GM04503 (cell line): ENCODE results near the gene BMP7.
"Not testable (repeated sequence)": the region's sequence is repeated elsewhere in the genome, so short reads cannot be mapped to it uniquely, and the experiment has no call there.

Source experiments
- DNase-seq: peaks from one replicate; pipeline ENCODE4 v3.0.0-alpha.2; 2012; ENCODE audit warnings: low read depth

BMP7 gene

DNA sequence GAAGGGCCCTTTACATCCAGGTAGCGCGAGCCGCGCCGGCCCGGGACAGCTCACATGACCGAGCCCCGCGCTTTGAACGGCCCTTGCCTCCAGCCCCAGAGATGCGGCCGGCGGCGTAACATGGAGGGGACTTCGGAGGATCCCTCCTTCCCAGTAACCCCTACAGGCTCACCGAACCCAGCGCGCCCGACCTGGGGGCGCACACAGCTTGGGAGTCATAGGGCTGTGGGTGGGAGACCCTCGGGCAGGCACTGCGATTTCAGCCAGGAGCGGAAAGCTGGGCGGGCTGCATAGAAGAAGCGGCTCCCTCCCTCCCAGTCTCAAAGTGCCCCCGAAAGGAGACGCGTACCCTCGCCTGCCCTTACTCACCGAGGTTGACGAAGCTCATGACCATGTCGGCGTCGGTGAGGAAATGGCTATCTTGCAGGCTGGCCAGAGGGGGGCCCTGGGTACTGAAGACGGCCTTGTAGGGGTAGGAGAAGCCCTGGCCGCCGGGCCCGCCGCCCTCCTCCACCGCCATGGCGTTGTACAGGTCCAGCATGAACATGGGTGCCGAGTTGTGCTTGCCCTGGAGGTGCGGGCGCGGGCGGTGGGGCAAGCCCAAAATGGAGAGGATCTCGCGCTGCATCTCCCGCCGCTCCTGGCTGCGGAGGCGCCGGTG is 975 bp downstream of the BMP7 start:
- no peak for DNase-seq

DNA sequence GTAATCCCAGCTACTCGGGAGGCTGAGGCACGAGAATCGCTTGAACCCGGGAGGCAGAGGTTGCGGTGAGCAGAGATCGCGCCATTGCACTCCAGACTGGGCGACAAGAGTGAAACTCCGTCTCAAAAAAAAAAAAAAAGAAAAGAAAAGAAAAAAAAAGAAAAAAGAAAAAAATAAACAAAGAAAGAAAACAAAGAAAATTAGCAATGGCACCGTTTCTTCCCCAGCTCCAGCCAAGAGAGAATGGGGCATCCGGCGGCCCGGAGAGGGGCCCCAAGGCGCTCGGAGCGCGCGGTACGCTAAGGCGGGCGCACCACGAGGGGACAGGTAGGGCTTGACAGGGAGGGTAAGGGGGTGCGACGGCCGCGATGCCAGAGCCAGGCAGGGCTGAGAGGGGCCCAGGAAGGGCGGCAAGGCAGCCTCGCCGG is 1.5 kb downstream of the BMP7 start:
- not testable (repeated sequence) for DNase-seq

DNA sequence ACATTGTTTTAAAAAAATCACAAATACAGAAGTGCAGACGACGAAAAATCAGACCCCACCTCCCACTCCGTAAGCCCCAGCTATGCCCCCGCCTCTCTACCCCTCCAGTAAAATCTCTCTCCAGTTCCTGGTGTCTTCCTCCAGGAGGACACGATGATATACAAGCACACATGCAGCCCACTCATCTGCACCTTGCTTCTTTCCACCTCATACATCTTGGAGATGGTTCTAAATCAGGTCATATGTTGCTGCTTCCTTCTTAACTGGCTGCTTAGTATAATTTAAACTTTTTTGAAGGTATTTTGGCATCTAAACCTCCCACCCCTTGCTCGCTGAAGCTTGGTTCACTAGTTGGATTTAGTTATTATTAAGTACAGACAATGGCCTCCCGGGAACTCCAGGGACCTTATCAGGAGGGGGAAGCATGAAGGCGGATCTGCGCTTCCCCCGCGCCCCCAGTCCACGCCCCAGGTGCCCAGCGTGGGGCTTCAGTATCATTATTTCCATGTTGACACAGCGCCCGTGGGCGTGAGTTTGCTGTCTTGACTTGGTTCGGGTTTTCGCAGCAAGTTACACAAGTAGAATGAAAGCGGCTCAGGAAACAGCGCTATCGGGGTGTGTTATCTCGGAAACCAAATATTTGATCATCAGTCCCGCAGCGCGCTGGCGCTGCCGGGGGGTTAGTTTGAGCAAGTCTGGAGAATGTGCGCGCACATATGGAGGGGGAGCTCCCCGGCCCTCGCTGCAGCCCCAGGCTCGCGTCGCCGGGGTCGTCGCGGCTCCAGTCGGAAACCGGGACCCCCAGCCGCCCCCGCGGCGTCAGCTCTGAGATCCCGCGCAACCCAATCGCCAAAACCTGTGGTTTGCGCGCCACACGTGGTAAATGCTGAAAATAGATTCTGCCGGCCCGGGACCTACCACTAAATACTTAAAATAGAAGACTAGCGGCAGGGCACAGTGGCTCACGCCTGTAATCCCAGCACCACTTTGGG is 2.3 kb downstream of the BMP7 start:
- no peak for DNase-seq

DNA sequence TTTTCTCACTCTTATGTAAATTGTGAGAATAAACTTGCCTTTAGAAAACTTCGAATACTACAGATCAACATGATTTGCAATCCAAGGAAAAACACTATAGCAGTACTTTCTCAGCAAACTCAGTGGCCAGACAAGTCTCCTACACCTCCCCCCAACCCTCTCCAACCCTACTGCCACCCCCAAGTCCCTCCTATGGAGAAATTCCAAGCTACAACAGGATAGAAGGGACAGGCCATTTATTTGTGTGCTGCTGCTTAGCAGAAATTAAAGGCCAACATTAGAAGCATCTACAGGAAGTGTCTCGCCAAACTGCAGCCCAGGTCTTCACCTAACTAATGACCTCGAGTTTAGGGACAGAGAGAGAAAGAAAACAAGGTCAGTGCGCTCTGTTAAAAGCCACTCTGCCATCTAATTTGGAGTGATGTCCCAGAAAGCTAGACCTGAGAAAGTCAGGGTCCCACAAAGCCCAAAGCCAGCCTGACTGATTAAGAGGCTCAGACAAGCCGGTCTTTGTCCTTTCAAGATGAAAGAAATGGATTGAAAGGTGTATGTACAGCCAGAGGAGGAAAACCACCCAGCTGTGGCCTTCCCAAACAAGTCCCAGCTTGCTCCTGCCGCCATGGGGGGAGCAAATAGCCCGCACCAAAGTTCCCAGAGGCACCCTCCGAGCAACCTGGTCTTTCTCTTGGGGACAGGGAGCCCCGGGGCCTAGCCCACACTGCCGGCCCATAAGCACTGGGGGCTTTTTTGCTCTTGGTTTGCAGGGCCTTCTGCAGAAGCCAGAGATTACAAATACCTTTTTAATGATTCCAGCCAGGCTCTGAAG is 3.4 kb downstream of the BMP7 start:
- DNase-seq: no peak

DNA sequence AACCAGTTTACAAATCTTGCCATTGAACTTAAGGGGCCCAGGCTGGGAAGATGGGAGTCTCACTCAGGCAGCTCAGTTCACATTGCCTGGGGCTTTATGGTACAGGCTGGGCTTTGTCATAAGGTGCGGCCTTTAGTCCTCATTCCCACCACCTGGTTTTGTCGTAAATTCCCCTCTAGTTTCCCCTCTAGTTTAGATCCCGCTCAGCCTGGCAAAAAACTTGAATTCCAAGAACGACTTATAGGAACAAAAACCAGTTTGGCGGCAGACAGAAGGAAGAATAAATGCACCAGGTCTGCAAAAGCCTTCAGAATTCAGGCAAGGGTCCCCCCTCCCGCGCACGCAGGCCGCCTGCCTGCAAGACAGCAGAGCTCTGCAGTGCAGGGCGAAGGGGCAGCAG is 4.1 kb downstream of the BMP7 start:
- no peak for DNase-seq

DNA sequence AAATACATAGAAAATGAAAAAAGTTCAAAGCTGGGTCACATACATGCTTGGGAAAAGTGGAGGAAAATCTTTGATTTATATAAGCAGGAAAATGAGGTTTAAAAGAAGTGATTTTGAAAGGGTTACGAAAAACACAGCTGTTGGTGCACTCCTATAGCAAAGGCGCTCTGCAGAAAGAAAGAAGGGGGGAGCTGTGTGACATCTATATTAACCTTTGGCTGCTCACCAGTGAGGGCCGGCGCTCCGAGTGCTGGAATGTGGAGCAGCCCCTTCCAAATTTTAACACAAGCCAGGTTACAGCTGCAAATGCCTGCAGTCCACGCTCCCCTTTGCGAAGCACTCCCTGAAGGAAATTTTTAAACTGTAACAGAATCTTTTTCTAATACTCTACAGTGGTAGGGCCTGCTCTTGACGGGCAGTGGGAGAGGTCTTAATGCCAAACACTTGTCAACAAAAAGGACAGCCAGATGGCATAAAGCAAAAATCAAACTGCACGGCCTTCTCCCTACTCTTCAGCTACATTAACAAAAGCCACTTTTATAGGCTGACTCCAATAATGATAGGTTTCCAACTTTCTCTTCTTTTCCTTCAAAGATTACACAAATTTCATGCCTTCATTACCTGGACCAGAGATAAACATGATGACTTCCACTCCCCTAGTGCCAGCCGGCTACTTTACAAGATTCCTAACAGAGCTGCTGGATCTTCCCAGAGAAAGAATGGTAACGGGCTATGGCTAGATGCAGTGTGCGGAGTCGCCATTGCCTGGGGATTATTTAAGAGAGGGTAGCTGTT is 4.8 kb downstream of the BMP7 start:
- DNase-seq: no peak

DNA sequence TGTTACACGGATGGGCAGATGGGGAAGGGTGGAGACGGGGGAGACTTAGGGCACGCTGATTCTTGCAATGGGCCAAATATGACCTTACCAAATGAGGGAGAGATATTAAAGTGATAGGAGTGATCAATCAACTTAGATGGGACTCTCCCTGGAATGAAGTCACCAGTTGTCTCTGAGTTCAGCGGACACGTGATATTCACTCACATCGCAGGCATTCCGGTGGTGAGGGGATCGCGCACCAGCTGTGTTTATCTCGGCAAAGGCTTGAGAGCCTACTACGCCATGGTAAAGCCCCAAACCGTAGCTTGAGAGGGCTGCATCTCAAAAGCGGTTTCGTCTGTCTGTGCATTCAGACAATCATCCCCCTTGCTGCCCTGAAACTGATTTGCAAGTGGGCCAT is 5.5 kb downstream of the BMP7 start:
- no peak for DNase-seq

DNA sequence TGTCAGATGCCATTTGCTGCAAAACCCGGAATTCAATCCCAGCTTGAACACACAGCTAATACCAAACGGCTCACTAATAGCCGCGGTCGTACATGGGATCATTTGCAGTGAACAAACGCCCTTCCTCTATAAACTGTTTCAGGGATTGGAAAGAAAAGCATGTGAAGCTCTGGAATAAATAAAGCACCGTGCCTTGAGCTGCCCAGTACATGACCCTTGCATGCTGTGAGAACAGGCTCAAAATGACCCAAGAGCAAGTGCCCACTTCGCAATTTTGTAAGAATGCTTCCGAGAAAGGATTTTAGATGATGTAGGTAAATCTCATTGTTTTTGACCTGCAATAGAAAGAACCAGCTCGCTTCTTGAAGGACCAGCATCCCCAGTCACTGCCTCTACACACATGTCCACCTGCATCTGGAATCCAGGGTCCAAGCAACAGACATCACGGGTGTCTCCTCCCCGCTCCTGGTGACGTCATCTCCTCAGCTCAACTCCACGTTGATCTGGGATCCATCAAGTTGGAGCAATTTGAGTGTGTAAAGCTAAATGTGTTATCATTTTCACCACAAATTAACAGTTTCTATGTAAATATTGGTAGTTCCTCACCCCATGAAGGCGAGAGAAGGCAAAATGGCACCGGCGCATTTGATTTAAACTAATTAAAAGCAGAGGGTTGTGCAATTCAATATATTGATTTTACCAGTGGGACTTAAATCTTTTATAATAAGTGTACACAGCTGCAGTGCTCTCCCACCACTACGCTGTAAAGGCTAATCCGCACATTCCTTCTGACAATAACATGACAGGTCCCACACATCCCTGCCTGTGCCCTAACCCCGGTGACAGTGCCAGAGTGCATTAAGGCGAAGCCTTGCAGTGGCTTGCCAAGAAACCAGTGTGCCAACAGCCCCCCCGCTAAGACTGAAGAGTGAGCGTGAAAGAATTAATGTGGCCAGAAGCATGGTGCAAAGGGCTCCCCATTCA is 6.2 kb downstream of the BMP7 start:
- DNase-seq: no peak

DNA sequence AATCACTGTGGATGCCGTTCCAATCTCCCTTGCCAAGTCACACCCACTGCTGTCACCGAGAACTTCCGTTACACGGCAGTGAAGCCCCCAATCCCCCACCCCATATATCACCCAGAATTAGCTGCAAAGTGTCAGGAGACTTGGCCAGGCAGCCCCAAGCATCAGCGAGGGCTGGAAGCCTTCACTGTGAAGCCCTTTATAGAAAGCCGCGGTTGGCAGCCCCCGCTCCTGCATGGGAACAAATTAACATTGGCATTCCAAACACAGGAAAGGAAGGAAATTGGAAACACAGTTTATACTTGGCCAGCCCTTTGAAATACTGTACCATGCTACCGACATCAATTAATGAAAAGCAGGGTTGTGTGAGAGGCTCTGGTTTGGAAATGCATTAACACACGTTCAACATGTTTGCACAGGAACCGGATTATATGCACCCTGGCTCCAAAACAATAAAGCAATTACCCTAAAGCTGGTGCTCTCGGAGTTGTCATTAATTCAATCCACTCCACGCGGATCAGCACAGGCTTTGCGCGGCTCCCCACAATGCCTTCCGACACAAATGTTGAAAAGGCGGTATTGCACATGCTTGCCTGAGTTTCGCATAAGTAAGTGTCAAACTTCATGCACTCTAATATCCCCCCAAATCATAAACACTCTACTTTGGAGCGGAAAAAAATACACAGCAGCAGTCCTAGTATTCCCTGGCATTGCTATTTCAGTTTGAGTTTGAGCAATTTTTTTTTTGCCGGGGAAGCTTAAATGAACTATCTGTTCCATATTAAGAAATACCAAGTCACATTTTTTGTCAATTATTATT is 7.1 kb downstream of the BMP7 start:
- DNase-seq: no peak

DNA sequence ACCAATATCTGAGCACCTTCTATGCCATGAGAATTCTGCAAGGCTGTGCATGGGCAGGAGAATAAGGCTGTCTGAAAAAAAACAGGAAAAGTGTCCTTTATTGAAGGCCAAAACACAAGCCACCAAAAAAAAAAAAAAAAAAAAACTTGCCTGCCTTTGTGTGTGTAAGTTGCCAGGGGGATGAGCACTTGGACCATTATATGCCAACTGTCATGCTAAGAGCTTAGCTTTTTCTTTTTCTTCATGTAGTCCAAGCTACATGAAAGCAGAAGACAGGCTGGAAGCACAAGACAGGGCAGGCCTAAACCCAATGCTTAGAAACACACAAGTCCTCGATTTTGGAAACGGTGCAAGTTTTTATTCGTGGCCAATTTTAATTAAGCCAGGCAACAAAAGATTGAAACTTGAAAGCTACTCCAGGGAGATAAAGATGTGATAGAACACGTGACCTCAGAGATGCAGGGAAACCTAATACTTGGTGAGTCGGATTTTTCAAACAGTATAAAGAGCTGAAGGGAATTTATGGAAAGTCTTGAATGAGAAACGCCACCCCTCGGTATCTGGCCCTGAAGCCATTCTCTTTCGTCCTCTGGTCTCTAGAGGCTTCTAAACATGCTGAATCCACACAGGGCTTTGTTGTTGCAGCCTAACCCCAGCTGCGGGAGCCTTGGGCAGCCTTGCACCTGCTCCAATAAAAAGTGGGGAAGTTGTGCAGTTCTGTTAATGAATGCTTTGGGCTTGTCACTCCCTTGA is 8.6 kb downstream of the BMP7 start:
- no peak for DNase-seq

DNA sequence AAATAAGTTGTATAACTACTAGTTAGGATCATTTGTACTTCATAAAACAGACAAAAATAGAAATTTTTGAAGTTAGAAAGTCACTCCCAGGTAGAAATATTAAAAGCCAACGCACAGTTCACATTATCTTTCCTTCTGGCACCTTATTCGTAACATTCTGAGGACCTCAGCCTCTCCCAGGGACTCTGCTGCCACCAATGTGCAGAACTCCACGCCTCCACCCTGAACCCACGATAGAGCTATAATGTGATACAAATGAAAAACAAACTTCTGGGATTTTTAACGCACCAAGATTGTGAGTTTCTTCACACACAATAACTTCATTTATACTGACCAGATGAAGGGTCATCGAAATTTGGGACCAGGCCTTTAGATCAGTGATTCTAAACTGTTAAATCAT is 9.5 kb downstream of the BMP7 start:
- DNase-seq: no peak

DNA sequence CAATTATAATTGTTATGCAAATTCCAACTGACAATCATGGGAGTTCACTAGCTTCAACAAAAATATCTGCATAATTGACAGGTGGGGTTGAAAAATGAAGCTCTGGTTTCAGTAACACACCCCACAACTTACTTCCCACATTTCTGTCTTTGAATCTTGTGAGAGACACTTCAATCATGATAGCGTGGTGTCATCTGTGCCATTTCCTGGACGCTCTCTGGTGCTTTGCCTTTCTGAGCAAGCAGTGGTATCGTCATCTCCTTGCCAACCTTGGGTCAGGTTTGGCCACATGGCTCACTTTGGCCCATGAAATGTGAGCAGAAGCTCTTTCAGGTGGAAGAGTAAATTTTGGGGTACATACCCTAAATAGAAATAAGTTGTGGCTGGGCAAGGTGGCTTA is 10.2 kb downstream of the BMP7 start:
- no peak for DNase-seq

DNA sequence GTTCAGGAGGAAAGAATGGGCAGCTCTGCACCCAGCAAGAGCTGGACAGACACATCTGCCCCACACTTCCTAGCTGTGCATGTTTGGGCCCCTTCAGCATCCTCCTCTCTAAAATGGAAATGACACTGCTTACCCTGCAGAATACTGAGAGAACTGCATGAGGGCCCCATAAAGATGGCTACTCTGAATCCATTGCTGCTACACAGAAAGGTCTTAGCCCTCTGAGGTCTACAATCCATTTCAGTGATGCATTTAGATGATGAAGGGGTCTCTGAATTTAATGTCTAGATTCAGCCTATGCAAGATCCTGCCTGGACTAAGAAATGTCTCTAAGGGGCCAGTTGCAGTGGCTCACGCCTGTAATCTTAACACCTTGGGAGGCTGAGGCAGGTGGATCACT is 11.3 kb downstream of the BMP7 start:
- no peak for DNase-seq

DNA sequence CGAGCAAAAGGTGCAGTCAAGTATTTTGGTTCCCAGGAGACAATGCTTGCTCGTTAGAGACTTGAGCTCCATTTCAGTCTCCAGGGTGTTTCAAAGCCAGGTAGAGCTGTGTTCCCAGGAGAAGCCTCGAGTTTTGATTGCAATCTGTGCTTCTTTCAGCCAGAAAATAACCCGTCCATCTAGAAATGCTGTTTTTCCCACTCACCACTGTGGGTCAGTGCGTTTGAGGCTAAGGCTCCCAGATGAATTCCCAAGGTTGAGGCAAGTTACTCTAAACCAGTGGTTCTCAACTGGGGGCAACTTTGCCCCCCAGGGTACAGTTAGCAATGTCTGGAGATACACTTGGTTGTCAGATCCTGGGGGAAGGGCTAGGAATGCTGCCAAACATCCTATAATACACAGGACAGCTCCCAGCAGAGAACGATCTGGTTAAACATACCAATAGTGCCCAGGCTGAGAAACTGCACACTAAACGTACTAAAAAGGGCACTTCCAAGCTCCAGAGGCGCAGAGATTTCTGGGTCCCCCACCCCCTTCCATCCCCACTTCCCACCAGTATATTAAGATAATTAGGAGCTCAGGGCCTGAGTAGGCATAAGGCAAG is 13.8 kb downstream of the BMP7 start:
- no peak for DNase-seq

DNA sequence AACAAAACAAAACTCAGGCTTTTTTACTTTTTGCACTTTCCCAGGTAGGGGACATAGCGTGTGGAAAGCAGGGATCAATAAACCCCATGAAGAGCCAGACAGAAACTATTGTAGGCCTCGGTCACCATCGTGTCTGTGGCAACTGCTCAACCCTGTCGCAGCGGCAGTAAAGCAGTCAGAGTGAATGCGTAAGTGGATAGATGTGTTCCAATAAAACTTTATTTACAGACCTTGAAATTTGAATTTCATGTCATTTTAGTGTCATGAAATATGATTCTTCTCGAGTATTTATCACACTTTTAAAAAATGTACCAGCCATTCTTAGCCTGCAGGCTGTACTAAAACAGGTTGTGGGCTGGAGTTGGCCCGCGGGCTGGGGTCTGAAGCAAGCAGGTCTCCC is 14.5 kb downstream of the BMP7 start:
- DNase-seq: no peak

DNA sequence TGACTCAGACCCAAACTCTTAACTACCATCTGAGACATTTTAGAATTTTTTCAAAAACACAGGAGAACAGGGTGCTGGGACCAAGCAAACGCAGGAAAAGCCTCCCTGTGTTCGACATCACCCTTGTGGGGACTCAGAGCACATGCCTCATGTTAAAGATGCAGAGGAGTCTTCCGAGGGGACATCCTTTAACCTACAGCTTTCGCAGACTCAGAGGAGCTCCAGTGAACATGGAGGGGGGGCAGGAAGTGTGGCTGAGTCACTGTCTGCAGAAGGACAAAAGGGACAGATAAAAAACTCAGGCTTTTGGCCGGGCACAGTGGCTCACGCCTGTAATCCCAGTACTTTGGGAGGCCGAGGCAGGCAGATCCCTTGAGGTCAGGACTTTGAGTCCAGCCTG is 15.1 kb downstream of the BMP7 start:
- no peak for DNase-seq

DNA sequence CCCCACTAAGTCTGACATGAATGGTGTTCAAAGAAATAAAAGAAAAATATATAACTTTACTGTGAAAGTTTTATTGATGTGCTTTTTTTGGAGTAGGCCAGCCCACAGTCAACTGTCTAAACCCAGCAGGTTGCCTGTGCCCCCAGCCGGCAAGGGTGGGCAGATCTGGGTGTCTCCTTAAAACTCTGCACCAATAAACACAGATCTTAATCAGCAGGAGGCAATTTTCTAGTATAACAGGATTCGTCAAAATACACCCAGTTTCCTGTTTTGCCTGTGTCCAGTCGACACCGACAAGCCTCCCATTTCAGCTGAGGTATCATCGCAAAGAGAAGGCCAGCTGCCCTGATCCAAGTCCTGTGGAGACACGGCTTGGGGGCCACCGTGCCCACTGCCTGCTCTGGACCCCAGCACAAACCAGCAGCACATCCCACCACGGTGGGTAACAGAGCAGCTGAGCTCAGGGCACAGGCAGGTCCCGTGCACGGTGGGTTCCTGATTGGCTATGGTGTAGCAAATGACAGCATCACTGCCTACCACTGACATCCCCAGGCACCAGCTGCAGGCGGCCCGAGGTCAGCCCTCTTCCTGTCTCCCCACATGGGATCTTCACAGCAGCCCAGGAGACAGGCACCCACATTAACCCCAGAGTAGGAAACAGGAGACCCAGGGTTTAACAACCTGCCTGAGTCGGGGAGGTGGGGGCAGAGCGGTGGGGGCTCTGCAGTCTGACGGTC is 15.7 kb downstream of the BMP7 start:
- DNase-seq: no peak

DNA sequence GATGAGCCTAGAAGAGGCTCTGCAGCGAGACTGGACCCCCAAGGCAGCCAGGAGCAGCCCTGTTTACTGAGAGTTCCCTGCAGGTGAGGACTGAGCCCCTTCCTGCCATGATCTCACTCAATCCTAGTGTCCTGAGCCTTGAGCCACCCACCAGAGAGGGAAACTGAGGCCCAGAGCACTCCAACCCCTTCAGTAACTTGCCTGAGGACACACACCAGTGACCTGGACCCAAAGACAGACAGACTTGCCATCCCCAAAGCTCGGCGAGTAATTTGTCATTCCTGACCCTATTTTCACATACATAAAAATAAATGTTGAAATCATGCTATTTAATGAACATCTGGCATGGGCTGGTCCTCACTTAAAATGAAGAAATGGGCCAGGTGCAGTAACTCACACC is 16.7 kb downstream of the BMP7 start:
- DNase-seq: no peak
